ENCODE results near the gene KCNQ1.

KCNQ1 gene

DNA sequence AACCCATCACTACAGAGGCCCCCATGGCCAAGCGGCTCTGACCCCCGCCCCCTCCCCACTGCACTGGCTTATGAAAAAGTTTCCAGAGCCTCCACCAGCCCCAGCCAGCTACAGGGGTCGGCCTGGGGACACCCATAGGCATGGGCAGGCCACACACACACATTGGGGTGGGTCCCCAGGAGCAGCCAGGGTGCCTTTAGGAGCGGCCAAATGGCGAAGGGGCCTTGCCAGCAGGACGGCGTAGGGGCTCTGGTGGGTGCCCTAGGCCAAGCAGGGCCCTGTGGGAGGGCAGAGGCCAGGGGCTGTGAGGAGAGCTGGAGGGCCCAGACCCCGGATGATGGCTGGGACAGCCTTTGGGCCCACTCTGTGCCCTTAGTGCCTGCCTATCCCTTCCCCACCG, 34.2 kb upstream of the KCNQ1 start:
- Histone ChIP-seq H3K9me3 (ENCODE audit: control insufficient read depth in 2 of 2, low read length in 2 of 2) (no peaks in the 10 kb centered on the region), H3K4me3 (ENCODE audit: low read length in 2 of 2) (no peak overlapping the region), H3K36me3 (ENCODE audit: control insufficient read depth in 2 of 2, insufficient read depth in 2 of 2, low read length in 2 of 2) (no peaks in the 10 kb centered on the region), H3K27me3 (ENCODE audit: control insufficient read depth in 2 of 2, insufficient read depth in 2 of 2, low read length in 2 of 2) (peaks cover 5 to 22% of the 10 kb centered on the region in 2 donors), H3K9ac (ENCODE audit: low read depth in 1 of 2, low read length in 2 of 2) (no peak overlapping the region), H3K27ac (ENCODE audit: low read depth in 2 of 2, low read length in 2 of 2) (no peak overlapping the region), H3K4me1 (ENCODE audit: control insufficient read depth in 2 of 2, insufficient read depth in 2 of 2, low read length in 2 of 2) (no peaks in the 10 kb centered on the region)

DNA sequence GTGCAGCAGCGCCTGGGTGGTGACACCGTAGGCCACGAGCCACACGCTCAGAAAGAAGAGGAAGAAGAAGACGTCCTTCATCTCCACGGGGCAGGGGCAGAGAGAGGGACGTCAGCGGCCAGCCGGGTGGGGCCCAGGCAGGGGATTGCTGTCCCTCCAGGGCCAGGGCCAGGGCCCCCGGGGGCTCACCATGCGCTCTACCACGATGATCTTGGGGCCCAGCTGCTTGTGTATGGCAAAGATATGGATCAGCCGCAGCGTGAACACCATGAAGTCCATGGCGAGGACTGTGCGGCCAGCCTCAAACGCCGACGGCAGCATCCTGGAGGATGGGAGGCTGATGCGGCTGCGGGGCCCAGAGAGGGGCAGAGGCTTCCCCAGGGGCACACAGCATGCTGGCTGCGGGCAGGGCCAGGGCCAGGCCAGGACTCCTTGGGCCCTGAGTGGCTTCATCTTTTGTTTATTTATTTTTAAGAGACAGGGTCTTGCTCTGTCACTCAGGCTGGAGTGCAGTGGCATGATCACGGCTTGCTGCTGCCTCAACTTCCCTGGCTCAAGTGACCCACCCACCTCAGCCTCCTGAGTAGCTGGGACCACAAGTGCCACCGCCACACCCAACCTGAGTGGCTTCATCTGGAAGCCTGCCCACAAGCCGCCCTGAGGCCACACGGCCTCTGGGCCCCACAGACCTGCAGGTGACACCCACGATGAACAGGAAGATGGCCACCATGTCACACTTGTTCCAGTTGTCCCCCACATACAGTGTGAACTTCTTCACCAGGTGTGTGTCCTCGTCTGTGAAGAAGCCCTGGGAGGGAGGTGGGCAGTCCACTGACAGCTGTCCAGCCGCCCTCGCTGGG, 33.1 kb upstream of the KCNQ1 start:
- no peak overlapping the region for H3K9ac ChIP-seq (ENCODE audit: low read depth in 1 of 2, low read length in 2 of 2)
- no peak overlapping the region for H3K4me3 ChIP-seq (ENCODE audit: low read length in 2 of 2)
- H3K27ac ChIP-seq (ENCODE audit: low read depth in 2 of 2, low read length in 2 of 2) = no peak overlapping the region
- H3K27me3 ChIP-seq (ENCODE audit: control insufficient read depth in 2 of 2, insufficient read depth in 2 of 2, low read length in 2 of 2) = peaks cover 5 to 22% of the 10 kb centered on the region in 2 donors
- no peaks in the 10 kb centered on the region for H3K9me3 ChIP-seq (ENCODE audit: control insufficient read depth in 2 of 2, low read length in 2 of 2)
- H3K36me3 ChIP-seq (ENCODE audit: control insufficient read depth in 2 of 2, insufficient read depth in 2 of 2, low read length in 2 of 2) = no peaks in the 10 kb centered on the region
- no peaks in the 10 kb centered on the region for H3K4me1 ChIP-seq (ENCODE audit: control insufficient read depth in 2 of 2, insufficient read depth in 2 of 2, low read length in 2 of 2)

GRCh38 chr11:2412323-2412722, 32.5 kb upstream of the KCNQ1 start:
- no peak overlapping the region for H3K4me3 ChIP-seq (ENCODE audit: low read length in 2 of 2)
- H3K27me3 ChIP-seq (ENCODE audit: control insufficient read depth in 2 of 2, insufficient read depth in 2 of 2, low read length in 2 of 2) = peaks cover 5 to 20% of the 10 kb centered on the region in 2 donors

DNA sequence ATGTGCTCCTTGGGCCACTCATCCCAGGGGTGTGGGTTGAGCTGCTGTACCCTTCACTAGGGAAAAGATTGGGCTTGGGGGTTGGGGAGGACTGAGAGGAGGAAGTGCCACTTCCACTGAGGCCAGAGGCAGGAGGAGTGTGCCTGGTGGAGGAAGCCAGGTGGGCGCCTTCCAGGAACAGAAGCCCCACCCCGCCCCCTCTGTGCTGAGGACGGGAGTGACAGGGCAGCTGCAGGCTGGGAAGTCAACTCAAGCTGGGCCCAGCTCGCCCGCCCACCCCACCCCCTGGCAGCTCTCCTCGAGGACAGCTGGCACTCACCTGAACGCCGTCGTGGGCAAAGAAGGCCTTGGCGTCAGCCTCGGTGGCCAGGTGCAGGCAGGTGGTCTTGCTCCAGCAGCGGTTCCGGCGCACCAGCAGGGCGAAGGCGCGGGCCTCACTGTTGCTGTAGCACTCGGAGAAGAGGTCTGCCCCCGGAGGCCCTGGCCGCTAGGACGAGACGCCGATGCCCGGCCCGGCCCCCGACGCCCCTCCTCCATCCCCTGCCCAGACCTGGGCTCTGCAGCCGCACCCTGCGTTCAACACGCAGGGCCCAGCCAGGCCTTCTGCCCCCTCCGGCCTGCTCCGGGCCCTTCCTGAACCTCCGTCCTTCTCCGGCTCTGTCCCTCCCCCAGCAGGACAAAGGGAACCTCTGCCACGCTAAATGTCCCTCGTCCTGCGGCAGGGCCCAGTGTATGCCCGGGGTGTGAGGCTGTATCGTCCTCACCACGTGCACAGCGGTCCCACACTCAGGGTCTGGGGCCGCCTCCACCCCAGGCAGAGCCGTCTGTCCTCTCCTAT, 30.8 kb upstream of the KCNQ1 start:
- Histone ChIP-seq H3K27ac (ENCODE audit: low read depth in 2 of 2, low read length in 2 of 2) (no peak overlapping the region), H3K4me1 (ENCODE audit: control insufficient read depth in 2 of 2, insufficient read depth in 2 of 2, low read length in 2 of 2) (no peaks in the 10 kb centered on the region), H3K4me3 (ENCODE audit: low read length in 2 of 2) (no peak overlapping the region), H3K9ac (ENCODE audit: low read depth in 1 of 2, low read length in 2 of 2) (no peak overlapping the region), H3K36me3 (ENCODE audit: control insufficient read depth in 2 of 2, insufficient read depth in 2 of 2, low read length in 2 of 2) (no peaks in the 10 kb centered on the region), H3K9me3 (ENCODE audit: control insufficient read depth in 2 of 2, low read length in 2 of 2) (no peaks in the 10 kb centered on the region), H3K27me3 (ENCODE audit: control insufficient read depth in 2 of 2, insufficient read depth in 2 of 2, low read length in 2 of 2) (peaks cover 2 to 6% of the 10 kb centered on the region in 2 donors)

More at GRCh38 chr11:2412323-2412722, 32.5 kb upstream of the KCNQ1 start:
- Histone ChIP-seq H3K36me3 (ENCODE audit: control insufficient read depth in 2 of 2, insufficient read depth in 2 of 2, low read length in 2 of 2) (no peaks in the 10 kb centered on the region), H3K9me3 (ENCODE audit: control insufficient read depth in 2 of 2, low read length in 2 of 2) (no peaks in the 10 kb centered on the region), H3K4me1 (ENCODE audit: control insufficient read depth in 2 of 2, insufficient read depth in 2 of 2, low read length in 2 of 2) (no peaks in the 10 kb centered on the region), H3K27ac (ENCODE audit: low read depth in 2 of 2, low read length in 2 of 2) (no peak overlapping the region), H3K9ac (ENCODE audit: low read depth in 1 of 2, low read length in 2 of 2) (no peak overlapping the region)

- H3K4me3 ChIP-seq (ENCODE audit: low read length in 2 of 2) = no peak overlapping the region
These were observed 30.2 kb upstream of the KCNQ1 start for GRCh38 chr11:2414616-2415015.

GRCh38 chr11:2415171-2415570, 29.6 kb upstream of the KCNQ1 start:
- no peaks in the 10 kb centered on the region for H3K9me3 ChIP-seq (ENCODE audit: control insufficient read depth in 2 of 2, low read length in 2 of 2)
- H3K27me3 ChIP-seq (ENCODE audit: control insufficient read depth in 2 of 2, insufficient read depth in 2 of 2, low read length in 2 of 2) = no peaks in the 10 kb centered on the region
- H3K36me3 ChIP-seq (ENCODE audit: control insufficient read depth in 2 of 2, insufficient read depth in 2 of 2, low read length in 2 of 2) = no peaks in the 10 kb centered on the region
- H3K27ac ChIP-seq (ENCODE audit: low read depth in 2 of 2, low read length in 2 of 2) = no peak overlapping the region
- no peak overlapping the region for H3K4me3 ChIP-seq (ENCODE audit: low read length in 2 of 2)
- H3K4me1 ChIP-seq (ENCODE audit: control insufficient read depth in 2 of 2, insufficient read depth in 2 of 2, low read length in 2 of 2) = peaks cover 5% of the 10 kb centered on the region in 2 donors
- H3K9ac ChIP-seq (ENCODE audit: low read depth in 1 of 2, low read length in 2 of 2) = no peak overlapping the region

More at GRCh38 chr11:2414616-2415015, 30.2 kb upstream of the KCNQ1 start:
- Histone ChIP-seq H3K36me3 (ENCODE audit: control insufficient read depth in 2 of 2, insufficient read depth in 2 of 2, low read length in 2 of 2) (no peaks in the 10 kb centered on the region), H3K9ac (ENCODE audit: low read depth in 1 of 2, low read length in 2 of 2) (no peak overlapping the region), H3K27ac (ENCODE audit: low read depth in 2 of 2, low read length in 2 of 2) (no peak overlapping the region), H3K9me3 (ENCODE audit: control insufficient read depth in 2 of 2, low read length in 2 of 2) (no peaks in the 10 kb centered on the region), H3K27me3 (ENCODE audit: control insufficient read depth in 2 of 2, insufficient read depth in 2 of 2, low read length in 2 of 2) (peaks cover 0 to 2% of the 10 kb centered on the region in 2 donors), H3K4me1 (ENCODE audit: control insufficient read depth in 2 of 2, insufficient read depth in 2 of 2, low read length in 2 of 2) (no peaks in the 10 kb centered on the region)

DNA sequence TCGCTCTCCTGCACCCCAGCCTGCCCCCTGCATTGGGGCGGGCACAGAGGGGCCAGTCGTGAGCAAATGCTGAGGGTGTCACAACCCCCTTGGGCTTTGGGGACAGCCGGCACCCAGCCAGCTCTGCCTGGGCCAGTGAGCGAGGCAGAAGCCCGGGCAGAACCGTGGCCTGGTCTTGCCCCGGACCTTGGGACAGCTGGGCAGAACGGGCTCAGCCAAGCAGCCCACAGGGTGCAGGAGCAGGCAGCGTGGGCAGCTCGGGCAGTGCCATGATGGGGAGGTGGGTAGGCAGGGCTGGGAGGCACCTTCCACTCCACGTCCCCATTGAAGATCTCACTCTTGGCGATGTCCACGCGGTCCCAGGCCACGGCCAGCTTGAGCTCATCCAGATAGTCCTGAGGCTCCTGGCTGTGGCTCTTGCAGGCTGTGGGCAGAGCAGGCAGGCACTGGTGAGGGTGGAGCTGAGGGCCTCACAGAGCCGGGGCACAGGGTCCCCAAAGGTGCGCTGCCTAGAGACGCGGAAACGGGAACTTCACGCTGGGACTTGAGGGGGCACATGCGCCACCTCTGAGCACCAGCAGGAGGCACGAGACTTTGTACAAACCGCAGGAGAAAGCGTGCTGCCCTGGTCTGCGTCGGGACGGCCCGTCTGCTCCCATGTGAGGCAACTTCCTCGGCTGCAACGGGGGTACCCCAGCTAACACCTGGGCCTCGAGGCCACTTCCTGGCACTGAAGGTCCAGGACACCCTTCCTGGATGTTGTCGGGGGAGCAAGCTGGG, 29.0 kb upstream of the KCNQ1 start:
- H3K4me1 ChIP-seq (ENCODE audit: control insufficient read depth in 2 of 2, insufficient read depth in 2 of 2, low read length in 2 of 2) = peaks cover 10 to 11% of the 10 kb centered on the region in 2 donors
- H3K9me3 ChIP-seq (ENCODE audit: control insufficient read depth in 2 of 2, low read length in 2 of 2) = no peaks in the 10 kb centered on the region
- no peak overlapping the region for H3K9ac ChIP-seq (ENCODE audit: low read depth in 1 of 2, low read length in 2 of 2)
- peaks cover under 1 to 2% of the 10 kb centered on the region in 2 donors for H3K27me3 ChIP-seq (ENCODE audit: control insufficient read depth in 2 of 2, insufficient read depth in 2 of 2, low read length in 2 of 2)
- H3K36me3 ChIP-seq (ENCODE audit: control insufficient read depth in 2 of 2, insufficient read depth in 2 of 2, low read length in 2 of 2) = no peaks in the 10 kb centered on the region
- no peak overlapping the region for H3K4me3 ChIP-seq (ENCODE audit: low read length in 2 of 2)
- H3K27ac ChIP-seq (ENCODE audit: low read depth in 2 of 2, low read length in 2 of 2) = no peak overlapping the region

- Histone ChIP-seq H3K27me3 (ENCODE audit: control insufficient read depth in 2 of 2, insufficient read depth in 2 of 2, low read length in 2 of 2) (peaks cover 3 to 9% of the 10 kb centered on the region in 2 donors), H3K9me3 (ENCODE audit: control insufficient read depth in 2 of 2, low read length in 2 of 2) (no peaks in the 10 kb centered on the region), H3K36me3 (ENCODE audit: control insufficient read depth in 2 of 2, insufficient read depth in 2 of 2, low read length in 2 of 2) (no peaks in the 10 kb centered on the region), H3K27ac (ENCODE audit: low read depth in 2 of 2, low read length in 2 of 2) (no peak overlapping the region), H3K9ac (ENCODE audit: low read depth in 1 of 2, low read length in 2 of 2) (no peak overlapping the region), H3K4me3 (ENCODE audit: low read length in 2 of 2) (no peak overlapping the region), H3K4me1 (ENCODE audit: control insufficient read depth in 2 of 2, insufficient read depth in 2 of 2, low read length in 2 of 2) (peaks cover 11 to 14% of the 10 kb centered on the region in 2 donors)
These were observed 28.0 kb upstream of the KCNQ1 start for GRCh38 chr11:2416765-2417164.

DNA sequence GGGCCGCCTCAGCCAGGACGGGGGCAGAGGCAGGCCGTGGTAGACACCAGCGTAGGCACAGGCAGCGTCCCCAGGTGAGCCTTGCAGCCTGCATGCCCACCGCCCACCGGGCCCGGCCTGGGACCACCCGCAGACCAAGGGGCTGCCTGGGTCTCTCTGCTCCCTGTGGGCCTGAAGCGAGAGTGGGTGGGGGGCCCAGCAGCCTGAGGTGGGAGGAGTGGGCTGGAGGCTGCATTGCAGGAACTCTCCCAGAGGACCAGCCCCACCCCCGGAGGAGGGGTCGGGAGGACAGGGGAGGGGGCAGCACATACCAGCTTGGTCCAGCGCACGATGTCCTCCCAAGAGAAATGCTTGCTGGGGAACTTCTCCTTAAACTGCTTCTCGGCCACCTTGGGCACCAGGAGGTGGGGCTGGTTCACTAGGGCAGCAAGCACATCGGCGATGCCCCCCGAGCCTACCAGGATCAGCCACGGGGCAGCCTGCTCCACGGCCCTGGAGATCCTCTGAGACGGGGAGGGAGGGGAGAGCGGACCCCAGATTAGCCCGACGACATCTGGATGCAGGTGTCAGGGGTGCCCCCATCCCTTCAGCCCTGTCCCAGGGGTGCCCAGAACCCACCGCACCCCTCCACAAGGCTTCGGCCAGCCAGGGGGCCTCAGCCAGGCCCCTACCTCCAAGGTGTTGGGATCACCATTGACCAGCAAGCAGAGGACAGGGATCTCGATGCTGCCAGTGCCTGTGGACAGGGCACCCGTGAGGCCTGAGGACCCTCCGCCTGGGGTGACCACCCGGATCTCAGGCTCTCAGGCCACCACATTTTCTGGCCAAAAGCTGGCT, 26.7 kb upstream of the KCNQ1 start:
- Histone ChIP-seq H3K27ac (ENCODE audit: low read depth in 2 of 2, low read length in 2 of 2) (no peak overlapping the region), H3K27me3 (ENCODE audit: control insufficient read depth in 2 of 2, insufficient read depth in 2 of 2, low read length in 2 of 2) (peaks cover 3 to 15% of the 10 kb centered on the region in 2 donors), H3K4me1 (ENCODE audit: control insufficient read depth in 2 of 2, insufficient read depth in 2 of 2, low read length in 2 of 2) (peaks cover 11 to 14% of the 10 kb centered on the region in 2 donors), H3K9me3 (ENCODE audit: control insufficient read depth in 2 of 2, low read length in 2 of 2) (no peaks in the 10 kb centered on the region), H3K9ac (ENCODE audit: low read depth in 1 of 2, low read length in 2 of 2) (no peak overlapping the region), H3K36me3 (ENCODE audit: control insufficient read depth in 2 of 2, insufficient read depth in 2 of 2, low read length in 2 of 2) (no peaks in the 10 kb centered on the region), H3K4me3 (ENCODE audit: low read length in 2 of 2) (no peak overlapping the region)

Data from mucosa of rectum (tissue), 2 donors.